Measurements from ENCODE around the gene FAAP20.

FAAP20 gene

GRCh38 chr1:2166695-2167094, 27.9 kb downstream of the FAAP20 start:
- Mint-ChIP-seq H3K4me1 (peaks cover 6% of the 10 kb centered on the region), H3K27me3 (ENCODE audit: low read depth) (peaks cover 11% of the 10 kb centered on the region), H3K27ac (no peak overlapping the region), H3K4me3 (no peak overlapping the region), H3K9me3 (peaks cover 8% of the 10 kb centered on the region), H3K36me3 (ENCODE audit: low read depth) (peaks cover 26% of the 10 kb centered on the region)
- TF ChIP-seq CTCF (IDR thresholded peaks at IDR 0.05; ENCODE audit: unreplicated experiment in 3 of 3) = no peak

- peaks cover 29% of the 10 kb centered on the region for H3K36me3 Mint-ChIP-seq (ENCODE audit: low read depth)
- no peak for TF ChIP-seq CTCF (IDR thresholded peaks at IDR 0.05; ENCODE audit: unreplicated experiment in 3 of 3)
- peaks cover 11% of the 10 kb centered on the region for H3K27me3 Mint-ChIP-seq (ENCODE audit: low read depth)
- H3K4me3 Mint-ChIP-seq = no peak overlapping the region
- no peak overlapping the region for H3K27ac Mint-ChIP-seq
- peaks cover 6% of the 10 kb centered on the region for H3K4me1 Mint-ChIP-seq
- H3K9me3 Mint-ChIP-seq = peaks cover 8% of the 10 kb centered on the region
Observed at GRCh38 chr1:2166254-2166653, 28.3 kb downstream of the FAAP20 start.

- no peak overlapping the region for H3K27ac Mint-ChIP-seq
- H3K9me3 Mint-ChIP-seq = peaks cover 8% of the 10 kb centered on the region
- peaks cover 29% of the 10 kb centered on the region for H3K36me3 Mint-ChIP-seq (ENCODE audit: low read depth)
- no peak for TF ChIP-seq CTCF (IDR thresholded peaks at IDR 0.05; ENCODE audit: unreplicated experiment in 3 of 3)
- peaks cover 11% of the 10 kb centered on the region for H3K27me3 Mint-ChIP-seq (ENCODE audit: low read depth)
- peaks cover 6% of the 10 kb centered on the region for H3K4me1 Mint-ChIP-seq
- no peak overlapping the region for H3K4me3 Mint-ChIP-seq
Observed at GRCh38 chr1:2165646-2166045, 28.9 kb downstream of the FAAP20 start.

GRCh38 chr1:2163205-2163604, 31.4 kb downstream of the FAAP20 start:
- Mint-ChIP-seq H3K4me1 (peaks cover 5% of the 10 kb centered on the region), H3K27me3 (ENCODE audit: low read depth) (peaks cover 7% of the 10 kb centered on the region), H3K27ac (no peak overlapping the region), H3K9me3 (peaks cover 8% of the 10 kb centered on the region), H3K4me3 (no peak overlapping the region), H3K36me3 (ENCODE audit: low read depth) (peaks cover 35% of the 10 kb centered on the region)
- no peak for TF ChIP-seq CTCF (IDR thresholded peaks at IDR 0.05; ENCODE audit: unreplicated experiment in 3 of 3)

- peaks cover 7% of the 10 kb centered on the region for H3K27me3 Mint-ChIP-seq (ENCODE audit: low read depth)
- H3K4me1 Mint-ChIP-seq = peaks cover 12% of the 10 kb centered on the region
- H3K27ac Mint-ChIP-seq = no peak overlapping the region
- no peak overlapping the region for H3K4me3 Mint-ChIP-seq
- H3K36me3 Mint-ChIP-seq (ENCODE audit: low read depth) = peaks cover 40% of the 10 kb centered on the region
- TF ChIP-seq CTCF (IDR thresholded peaks at IDR 0.05; ENCODE audit: unreplicated experiment in 3 of 3) = no peak
- peaks cover 8% of the 10 kb centered on the region for H3K9me3 Mint-ChIP-seq
Observed at GRCh38 chr1:2160451-2161300, 33.9 kb downstream of the FAAP20 start.

- Mint-ChIP-seq H3K27ac (no peak overlapping the region), H3K27me3 (ENCODE audit: low read depth) (peaks cover 3% of the 10 kb centered on the region), H3K36me3 (ENCODE audit: low read depth) (peaks cover 41% of the 10 kb centered on the region), H3K9me3 (peaks cover 7% of the 10 kb centered on the region), H3K4me3 (no peak overlapping the region), H3K4me1 (peaks cover 17% of the 10 kb centered on the region)
- TF ChIP-seq CTCF (IDR thresholded peaks at IDR 0.05; ENCODE audit: unreplicated experiment in 3 of 3) = no peak
Observed at GRCh38 chr1:2159124-2159523, 35.4 kb downstream of the FAAP20 start.

Measured in nephron (organoid).